Smooth muscle cell of the umbilical artery (primary cell): ENCODE results near the gene HLA-G. TPM values are rescaled to one million over a fixed set of nuclear protein-coding genes. Genes with fewer than 3 reads are reported as not detected.

Source experiments
- total RNA-seq: library from RNA; depleted of rRNA; stranded (reverse); fragments of >200 nt; gene quantifications from 2 replicates; pipeline ENCODE4 v1.2.3, GENCODE V29; 2014

The HLA-G gene
- not detected in 2 replicates for total RNA-seq

GRCh38 chr6:29827579-29828470, at the start of gene HLA-G:
Gene HLA-G (plus strand): TSS chr6:29827825. CDS start chr6:29827845, 20 bp downstream.

Other genes starting within 250 kb of the HLA-G start
- gene OR2H2, start 242.7 kb upstream of the HLA-G start, total RNA-seq = not detected in 2 replicates
- gene GABBR1, start 194.6 kb upstream of the HLA-G start, total RNA-seq = 13.1 and 18.6 TPM in 2 replicates
- gene MOG, start 170.7 kb upstream of the HLA-G start, total RNA-seq = not detected in 2 replicates
- 0.69 TPM in 1 of 2 replicates, not detected in the other for gene ZFP57, start 146.7 kb upstream of the HLA-G start, total RNA-seq
- 4.4 and 8.0 TPM in 2 replicates for gene HLA-F, start 104.4 kb upstream of the HLA-G start, total RNA-seq
- gene HLA-A, start 114.7 kb downstream of the HLA-G start, total RNA-seq = 462 and 651 TPM in 2 replicates
- 13.3 and 28.2 TPM in 2 replicates for gene POLR1H, start 233.4 kb downstream of the HLA-G start, total RNA-seq
- 16.3 and 17.2 TPM in 2 replicates for gene PPP1R11, start 239.4 kb downstream of the HLA-G start, total RNA-seq
- gene RNF39, start 247.9 kb downstream of the HLA-G start, total RNA-seq = not detected in 2 replicates